ENCODE results near the gene CDH22. TPM values are rescaled to one million over a fixed set of nuclear protein-coding genes. Genes with fewer than 3 reads are reported as not detected.

Gene CDH22
- total RNA-seq, 1 donor from 2014 or later: 0.13 TPM

- no peaks in the 10 kb centered on the region for H3K9me3 Mint-ChIP-seq
- Histone ChIP-seq H3F3A (ENCODE audit: low read depth) (no peaks in the 10 kb centered on the region), H3K4me3 (no peak overlapping the region), H3K9ac (no peak overlapping the region), H3K4me1 (peaks cover 19% of the 10 kb centered on the region), H3K27ac (no peak overlapping the region), H2AFZ (replicated peaks) (no peak overlapping the region), H3K36me3 (no peaks in the 10 kb centered on the region), H3K79me2 (ENCODE audit: low read depth) (no peaks in the 10 kb centered on the region), H3K9me3 (ENCODE audit: low read depth) (no peaks in the 10 kb centered on the region), H3K27me3 (peaks cover 18% of the 10 kb centered on the region), H3K4me2 (no peak overlapping the region), H4K20me1 (ENCODE audit: low read depth) (peaks cover 8% of the 10 kb centered on the region)
- DNase-seq (ENCODE audit: low spot score): no peak
- no peak overlapping the region for H3K27ac Mint-ChIP-seq
- TF ChIP-seq, protein P1, sequence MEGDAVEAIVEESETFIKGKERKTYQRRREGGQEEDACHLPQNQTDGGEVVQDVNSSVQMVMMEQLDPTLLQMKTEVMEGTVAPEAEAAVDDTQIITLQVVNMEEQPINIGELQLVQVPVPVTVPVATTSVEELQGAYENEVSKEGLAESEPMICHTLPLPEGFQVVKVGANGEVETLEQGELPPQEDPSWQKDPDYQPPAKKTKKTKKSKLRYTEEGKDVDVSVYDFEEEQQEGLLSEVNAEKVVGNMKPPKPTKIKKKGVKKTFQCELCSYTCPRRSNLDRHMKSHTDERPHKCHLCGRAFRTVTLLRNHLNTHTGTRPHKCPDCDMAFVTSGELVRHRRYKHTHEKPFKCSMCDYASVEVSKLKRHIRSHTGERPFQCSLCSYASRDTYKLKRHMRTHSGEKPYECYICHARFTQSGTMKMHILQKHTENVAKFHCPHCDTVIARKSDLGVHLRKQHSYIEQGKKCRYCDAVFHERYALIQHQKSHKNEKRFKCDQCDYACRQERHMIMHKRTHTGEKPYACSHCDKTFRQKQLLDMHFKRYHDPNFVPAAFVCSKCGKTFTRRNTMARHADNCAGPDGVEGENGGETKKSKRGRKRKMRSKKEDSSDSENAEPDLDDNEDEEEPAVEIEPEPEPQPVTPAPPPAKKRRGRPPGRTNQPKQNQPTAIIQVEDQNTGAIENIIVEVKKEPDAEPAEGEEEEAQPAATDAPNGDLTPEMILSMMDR (IDR thresholded peaks at IDR 0.05): no peak
- TF ChIP-seq EZH2 (IDR thresholded peaks at IDR 0.05): no peak
- no peak for TF ChIP-seq EZH2phosphoT487 (IDR thresholded peaks at IDR 0.05)
- H3K4me3 Mint-ChIP-seq: no peak overlapping the region
- no peaks in the 10 kb centered on the region for H3K36me3 Mint-ChIP-seq
- peaks cover 12% of the 10 kb centered on the region for H3K4me1 Mint-ChIP-seq
- H3K27me3 Mint-ChIP-seq (ENCODE audit: insufficient read depth, low read depth): peaks cover 32% of the 10 kb centered on the region
These were observed 9.2 kb downstream of the CDH22 start for GRCh38 chr20:46299078-46299477.

DNA sequence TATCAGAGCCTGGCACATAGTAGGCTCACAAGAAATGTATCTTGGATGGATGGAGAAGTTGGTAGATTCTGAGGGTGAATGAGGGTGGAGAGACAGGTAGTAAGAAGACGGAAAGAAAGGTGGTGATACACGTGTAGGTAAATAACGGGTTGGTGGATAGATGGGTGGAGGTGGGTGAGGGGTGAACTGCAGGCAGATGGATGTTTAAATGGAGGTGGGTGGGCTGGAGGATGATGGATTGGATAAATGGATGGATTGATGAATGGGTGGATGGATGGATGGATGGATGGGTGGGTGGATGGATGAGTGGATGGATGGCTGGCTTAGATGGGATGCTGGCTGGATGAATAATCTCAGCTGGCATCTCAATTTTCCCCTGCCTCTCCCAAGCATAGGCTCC lies 9.9 kb downstream of the CDH22 start:
- H3K27me3 Mint-ChIP-seq (ENCODE audit: insufficient read depth, low read depth): peaks cover 32% of the 10 kb centered on the region
- H3K27ac ChIP-seq: no peak overlapping the region

GRCh38 chr20:46296526-46297250 lies 11.6 kb downstream of the CDH22 start:
- no peaks in the 10 kb centered on the region for H3K9me3 ChIP-seq (ENCODE audit: low read depth)
- H3K4me2 ChIP-seq: no peak overlapping the region
- H3K4me1 Mint-ChIP-seq: peaks cover 25% of the 10 kb centered on the region
- H4K20me1 ChIP-seq (ENCODE audit: low read depth): peaks cover 22% of the 10 kb centered on the region
- H3K79me2 ChIP-seq (ENCODE audit: low read depth): no peaks in the 10 kb centered on the region
- H3K4me3 Mint-ChIP-seq: no peak overlapping the region
- no peak overlapping the region for H3K9ac ChIP-seq
- H3K27ac ChIP-seq: no peak overlapping the region
- H3F3A ChIP-seq (ENCODE audit: low read depth): peaks cover 17% of the 10 kb centered on the region
- H3K27me3 Mint-ChIP-seq (ENCODE audit: insufficient read depth, low read depth): peaks cover 34% of the 10 kb centered on the region
- TF ChIP-seq EZH2phosphoT487 (IDR thresholded peaks at IDR 0.05) (no peak), EZH2 (IDR thresholded peaks at IDR 0.05) (no peak)
- TF ChIP-seq, protein P1 (IDR thresholded peaks at IDR 0.05): no peak
- H3K36me3 ChIP-seq: no peaks in the 10 kb centered on the region
- no peak overlapping the region for H3K4me3 ChIP-seq
- H3K27me3 ChIP-seq: peaks cover 7% of the 10 kb centered on the region
- no peaks in the 10 kb centered on the region for H3K36me3 Mint-ChIP-seq
- no peak for DNase-seq (ENCODE audit: low spot score)
- H3K9me3 Mint-ChIP-seq: no peaks in the 10 kb centered on the region
- H2AFZ ChIP-seq (replicated peaks): no peak overlapping the region
- no peak overlapping the region for H3K27ac Mint-ChIP-seq
- H3K4me1 ChIP-seq: peaks cover 38% of the 10 kb centered on the region

More for the DNA sequence above, 9.9 kb downstream of the CDH22 start:
- Histone ChIP-seq H4K20me1 (ENCODE audit: low read depth) (peaks cover 12% of the 10 kb centered on the region), H3F3A (ENCODE audit: low read depth) (peaks cover 6% of the 10 kb centered on the region), H3K9me3 (ENCODE audit: low read depth) (no peaks in the 10 kb centered on the region), H3K9ac (no peak overlapping the region), H3K36me3 (no peaks in the 10 kb centered on the region), H3K79me2 (ENCODE audit: low read depth) (no peaks in the 10 kb centered on the region), H3K4me2 (no peak overlapping the region), H3K27me3 (peaks cover 11% of the 10 kb centered on the region), H3K4me1 (peaks cover 23% of the 10 kb centered on the region), H2AFZ (replicated peaks) (no peak overlapping the region), H3K4me3 (no peak overlapping the region)
- no peak for DNase-seq (ENCODE audit: low spot score)
- TF ChIP-seq EZH2 (IDR thresholded peaks at IDR 0.05) (no peak), EZH2phosphoT487 (IDR thresholded peaks at IDR 0.05) (no peak)
- TF ChIP-seq, protein P1 (IDR thresholded peaks at IDR 0.05): no peak
- peaks cover 16% of the 10 kb centered on the region for H3K4me1 Mint-ChIP-seq
- no peak overlapping the region for H3K4me3 Mint-ChIP-seq
- no peaks in the 10 kb centered on the region for H3K9me3 Mint-ChIP-seq
- no peaks in the 10 kb centered on the region for H3K36me3 Mint-ChIP-seq
- H3K27ac Mint-ChIP-seq: no peak overlapping the region
